Upper lobe of left lung (tissue), 6 donors: Measurements from ENCODE around the gene MAML1. TPM values are rescaled to one million over a fixed set of nuclear protein-coding genes. Genes with fewer than 3 reads are reported as not detected.

ENCODE experiments used
- ATAC-seq, 2 donors: fragments of 200-7000 bp; cut with Tn5 transposase; one replicate each; pipeline ENCODE4 v1.9.1; 2022; ENCODE audit warnings: mild to moderate bottlenecking in 2 of 2, moderate library complexity in 2 of 2; ENCODE audit not compliant: low FRiP score in 2 of 2
- DNase-seq, 2 donors: peaks; one replicate each; pipeline ENCODE4 v3.0.0-alpha.2; 2019 to 2020
- H3K27ac ChIP-seq, 4 donors: fragments of 200-600 bp; sonication (generic); one replicate each; pipeline ENCODE4 v1.5.1; 2016 to 2019
- H3K27me3 ChIP-seq, 4 donors: fragments of 200-600 bp; sonication (generic); one replicate each; pipeline ENCODE4 v1.5.1; 2017 to 2019
- H3K36me3 ChIP-seq, 4 donors: fragments of 200-600 bp; sonication (generic); one replicate each; pipeline ENCODE4 v1.5.1; 2016 to 2019
- H3K4me1 ChIP-seq, 4 donors: fragments of 200-600 bp; sonication (generic); one replicate each; pipeline ENCODE4 v1.5.1; 2018 to 2019
- H3K4me3 ChIP-seq, 4 donors: fragments of 200-600 bp; sonication (generic); one replicate each; pipeline ENCODE4 v1.5.1; 2017 to 2019; ENCODE audit warnings: mild to moderate bottlenecking in 2 of 4, moderate library complexity in 1 of 4
- H3K9me3 ChIP-seq, 4 donors: fragments of 200-600 bp; sonication (generic); one replicate each; pipeline ENCODE4 v1.5.1; 2018 to 2019
- CTCF ChIP-seq, 6 experiments: fragments of 450-650 bp in 4 of 6; fragments of 200-600 bp in 2 of 6; sonication (generic) in 2 of 6; IDR thresholded peaks; one replicate each; pipeline ENCODE4 v1.5.1; 2016 to 2019; ENCODE audit warnings: antibody characterized with exemption in 6 of 6
- EP300 ChIP-seq, 4 donors: sonication (generic); formaldehyde crosslinking; IDR thresholded peaks; one replicate each; pipeline ENCODE4 v1.5.1; 2017; ENCODE audit warnings: antibody characterized with exemption in 4 of 4, control low read depth in 2 of 4
- POLR2A ChIP-seq, 4 donors: fragments of 450-650 bp; IDR thresholded peaks; one replicate each; pipeline ENCODE4 v1.5.1; 2016 to 2017; ENCODE audit warnings: antibody characterized with exemption in 4 of 4, mild to moderate bottlenecking in 2 of 4
- POLR2AphosphoS5 ChIP-seq, 2 donors: sonication (generic); formaldehyde crosslinking; IDR thresholded peaks; one replicate each; pipeline ENCODE4 v1.5.1; 2017; ENCODE audit warnings: antibody characterized with exemption in 2 of 2
- WGBS, 2 donors: methylation state at CpG; one replicate each; pipeline ENCODE4 v1.1.5; 2017 to 2018; 5-methylcytosine and 5-hydroxymethylcytosine counted together
- total RNA-seq, 6 donors: library from RNA; depleted of rRNA in 4 of 6; stranded (reverse); fragments of >200 nt in 4 of 6; gene quantifications; one replicate each; pipeline versions ENCODE4 v1.1.0 to v1.2.1, GENCODE V29; 2016 to 2021
- donor health status: DM: no; HTN: no; CAD: no; lungs with moderate emphysema.
- donor health status: DM: no; HTN: yes; CAD: no; lungs with severe emphysema.

Gene MAML1
- total RNA-seq, 6 donors from 2014 or later = 22.5 to 59.7 (median 26.7) TPM

GRCh38 chr5:179762079-179762780 lies 29.6 kb downstream of the MAML1 start:
- no peak for TF ChIP-seq CTCF (IDR thresholded peaks at IDR 0.05)
- no peak for TF ChIP-seq POLR2A (IDR thresholded peaks at IDR 0.05)
- TF ChIP-seq EP300 (IDR thresholded peaks at IDR 0.05) = no peak
- TF ChIP-seq POLR2AphosphoS5 (IDR thresholded peaks at IDR 0.05) = no peak
- Histone ChIP-seq H3K9me3 (no peaks in the 10 kb centered on the region), H3K27me3 (no peaks in the 10 kb centered on the region), H3K4me3 (no peak overlapping the region), H3K36me3 (peaks cover 9 to 20% (median 14%) of the 10 kb centered on the region in 4 donors), H3K27ac (peak overlapping the region in 2 of 4 donors; percentile 26 to 54), H3K4me1 (peaks cover 65 to 77% (median 68%) of the 10 kb centered on the region in 4 donors)
- WGBS, 2 donors = 44 to 50% methylated on average over 10 of the region's 10 CpGs
- ATAC-seq (no peak), DNase-seq (no peak)

- TF ChIP-seq POLR2A (IDR thresholded peaks at IDR 0.05) = no peak
- TF ChIP-seq POLR2AphosphoS5 (IDR thresholded peaks at IDR 0.05) = no peak
- no peak for TF ChIP-seq CTCF (IDR thresholded peaks at IDR 0.05)
- TF ChIP-seq EP300 (IDR thresholded peaks at IDR 0.05) = no peak
- no peak for DNase-seq
- H3K27ac ChIP-seq = peak overlapping the region in 2 of 4 donors; percentile 26 to 54
- H3K9me3 ChIP-seq = no peaks in the 10 kb centered on the region
- WGBS, 2 donors = 33 to 35% methylated on average over 3 of the region's 3 CpGs
- H3K36me3 ChIP-seq = peaks cover 9 to 23% (median 14%) of the 10 kb centered on the region in 4 donors
- ATAC-seq = peak in 1 of 2 donors; percentile 28
- H3K27me3 ChIP-seq = no peaks in the 10 kb centered on the region
- peaks cover 65 to 72% (median 68%) of the 10 kb centered on the region in 4 donors for H3K4me1 ChIP-seq
- no peak overlapping the region for H3K4me3 ChIP-seq
These were observed 30.2 kb downstream of the MAML1 start for GRCh38 chr5:179762781-179763176.

GRCh38 chr5:179763215-179763945 lies 30.8 kb downstream of the MAML1 start:
- Histone ChIP-seq H3K4me3 (no peak overlapping the region), H3K9me3 (no peaks in the 10 kb centered on the region), H3K4me1 (peaks cover 65 to 72% (median 68%) of the 10 kb centered on the region in 4 donors), H3K36me3 (peaks cover 9 to 29% (median 17%) of the 10 kb centered on the region in 4 donors), H3K27ac (peak overlapping the region in 3 of 4 donors; percentile 28 to 54 (median 49)), H3K27me3 (no peaks in the 10 kb centered on the region)
- peak in 1 of 2 donors; percentile 72 for DNase-seq
- ATAC-seq = peak; percentile 82
- TF ChIP-seq CTCF (IDR thresholded peaks at IDR 0.05) = peak; percentile 68 to 79 (median 76)
- TF ChIP-seq EP300 (IDR thresholded peaks at IDR 0.05) = no peak
- WGBS, 2 donors = 17 to 18% methylated on average over 10 of the region's 10 CpGs

GRCh38 chr5:179764056-179764455 lies 31.4 kb downstream of the MAML1 start:
- Histone ChIP-seq H3K4me3 (no peak overlapping the region), H3K27ac (peak overlapping the region in 3 of 4 donors; percentile 28 to 54 (median 49)), H3K36me3 (peaks cover 11 to 36% (median 21%) of the 10 kb centered on the region in 4 donors), H3K4me1 (peaks cover 59 to 68% (median 67%) of the 10 kb centered on the region in 4 donors), H3K27me3 (no peaks in the 10 kb centered on the region), H3K9me3 (no peaks in the 10 kb centered on the region)
- 60 to 75% methylated on average over 8 of the region's 8 CpGs for WGBS, 2 donors
- TF ChIP-seq EP300 (IDR thresholded peaks at IDR 0.05) (no peak), POLR2A (IDR thresholded peaks at IDR 0.05) (no peak), CTCF (IDR thresholded peaks at IDR 0.05) (no peak), POLR2AphosphoS5 (IDR thresholded peaks at IDR 0.05) (no peak)
- no peak for ATAC-seq
- DNase-seq = no peak
